Stomach smooth muscle (tissue), 2 donors: ENCODE measurements around the gene CFAP97D2.
A peak's percentile ranks its signal among the peaks of the same experiment; 100 is the strongest.
"Not testable (repeated sequence)": the region's sequence is repeated elsewhere in the genome, so short reads cannot be mapped to it uniquely, and the experiment has no call there.

Experiments
- H3K27ac ChIP-seq: one replicate; pipeline ENCODE4 v1.7.0; 2013; ENCODE audit warnings: mild to moderate bottlenecking, low read length, inconsistent platforms
- H3K27me3 ChIP-seq, 2 donors: one replicate each; pipeline ENCODE4 v1.7.0; 2013; ENCODE audit warnings: low read length in 2 of 2; ENCODE audit not compliant: insufficient read depth in 2 of 2, control insufficient read depth in 1 of 2
- H3K36me3 ChIP-seq, 2 donors: one replicate each; pipeline ENCODE4 v1.7.0; 2013; ENCODE audit warnings: low read length in 2 of 2; ENCODE audit not compliant: control insufficient read depth in 2 of 2, insufficient read depth in 2 of 2
- H3K4me1 ChIP-seq: one replicate; pipeline ENCODE4 v1.7.0; 2013; ENCODE audit warnings: low read length; ENCODE audit not compliant: control insufficient read depth, insufficient read depth
- H3K4me3 ChIP-seq, 2 donors: one replicate each; pipeline ENCODE4 v1.7.0; 2013; ENCODE audit warnings: low read length in 2 of 2
- H3K9ac ChIP-seq, 2 donors: one replicate each; pipeline ENCODE4 v1.7.0; 2013; ENCODE audit warnings: low read length in 2 of 2, mild to moderate bottlenecking in 1 of 2
- H3K9me3 ChIP-seq, 2 donors: one replicate each; pipeline ENCODE4 v1.7.0; 2013; ENCODE audit warnings: low read length in 2 of 2; ENCODE audit not compliant: control insufficient read depth in 2 of 2
- donor health status: healthy.
- donor health status: Pancreatic carcinoma.

Gene CFAP97D2

DNA sequence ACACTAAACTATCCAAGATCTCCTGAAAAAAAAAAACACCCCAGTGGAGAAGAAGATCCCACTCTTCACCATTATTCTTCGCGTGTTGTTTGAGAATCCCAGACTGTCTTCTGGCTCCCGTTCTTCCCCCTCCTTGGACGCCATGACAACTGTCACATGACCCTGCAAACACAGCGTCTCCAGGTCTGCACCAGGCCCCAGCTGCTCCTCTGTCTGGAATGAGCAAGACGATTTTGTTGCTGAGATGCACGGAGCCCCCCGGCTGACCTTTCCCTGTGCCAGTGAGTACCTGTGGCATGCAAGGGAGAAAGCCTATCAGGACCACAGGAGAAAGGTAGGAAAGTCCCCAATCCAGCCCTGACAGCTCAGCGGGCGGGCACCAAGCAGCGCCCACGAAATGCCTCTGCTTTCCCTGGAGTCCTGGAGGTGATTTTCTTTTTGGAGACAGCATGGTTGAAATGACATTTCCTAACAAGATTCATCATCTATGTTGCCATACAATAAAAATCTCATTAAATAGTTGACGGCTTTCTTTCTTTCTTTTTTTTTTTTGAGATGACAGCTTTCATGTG lies at the start of gene CFAP97D2:
Gene CFAP97D2 (plus strand): TSS at position 171 of the 572 bp plus-strand sequence. CDS start 74 bp downstream, at position 245.
- no peak within 1 kb of the TSS for H3K4me3 ChIP-seq
- H3K36me3 ChIP-seq, result no peaks in the 10 kb centered on the region
- no peak within 1 kb of the TSS for H3K27ac ChIP-seq
- H3K9ac ChIP-seq, result no peak within 1 kb of the TSS
- H3K4me1 ChIP-seq, result no peaks in the 10 kb centered on the region
- H3K27me3 ChIP-seq, result peaks cover 0 to 4% of the 10 kb centered on the region in 2 donors
- H3K9me3 ChIP-seq, result no peaks in the 10 kb centered on the region

DNA sequence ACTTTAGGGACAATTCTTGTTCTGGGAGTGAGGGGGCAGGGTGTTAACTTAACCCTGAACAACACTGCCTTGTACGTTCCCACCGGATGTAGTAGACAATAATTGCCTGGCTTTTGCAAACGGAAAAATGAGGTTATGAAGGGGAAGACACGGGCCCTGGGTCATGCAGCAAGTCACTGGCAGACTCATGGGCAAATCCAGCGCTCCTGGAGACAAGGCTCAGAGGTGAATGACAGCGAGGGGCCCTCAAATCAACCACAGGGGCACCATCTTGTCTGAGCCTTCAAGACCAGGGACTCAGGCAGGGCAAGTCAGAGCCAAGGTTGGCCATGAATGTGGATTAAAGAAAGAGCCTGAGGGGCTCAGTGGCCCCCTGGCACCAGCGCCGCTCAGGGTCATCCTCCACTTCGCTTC lies 49.4 kb upstream of the CFAP97D2 start:
- no peak overlapping the region for H3K4me3 ChIP-seq
- no peak overlapping the region for H3K9ac ChIP-seq
- no peaks in the 10 kb centered on the region for H3K9me3 ChIP-seq
- H3K36me3 ChIP-seq, result no peaks in the 10 kb centered on the region
- no peak overlapping the region for H3K27ac ChIP-seq
- peaks cover 57% of the 10 kb centered on the region for H3K4me1 ChIP-seq
- H3K27me3 ChIP-seq, result no peaks in the 10 kb centered on the region

GRCh38 chr13:114130131-114130836 lies 48.8 kb upstream of the CFAP97D2 start:
- H3K4me1 ChIP-seq, result peaks cover 57% of the 10 kb centered on the region
- H3K36me3 ChIP-seq, result no peaks in the 10 kb centered on the region
- H3K4me3 ChIP-seq, result peak overlapping the region; percentile 91 to 96
- H3K9me3 ChIP-seq, result no peaks in the 10 kb centered on the region
- no peaks in the 10 kb centered on the region for H3K27me3 ChIP-seq
- peak overlapping the region; percentile 70 for H3K27ac ChIP-seq
- H3K9ac ChIP-seq, result peak overlapping the region; percentile 69 to 78

DNA sequence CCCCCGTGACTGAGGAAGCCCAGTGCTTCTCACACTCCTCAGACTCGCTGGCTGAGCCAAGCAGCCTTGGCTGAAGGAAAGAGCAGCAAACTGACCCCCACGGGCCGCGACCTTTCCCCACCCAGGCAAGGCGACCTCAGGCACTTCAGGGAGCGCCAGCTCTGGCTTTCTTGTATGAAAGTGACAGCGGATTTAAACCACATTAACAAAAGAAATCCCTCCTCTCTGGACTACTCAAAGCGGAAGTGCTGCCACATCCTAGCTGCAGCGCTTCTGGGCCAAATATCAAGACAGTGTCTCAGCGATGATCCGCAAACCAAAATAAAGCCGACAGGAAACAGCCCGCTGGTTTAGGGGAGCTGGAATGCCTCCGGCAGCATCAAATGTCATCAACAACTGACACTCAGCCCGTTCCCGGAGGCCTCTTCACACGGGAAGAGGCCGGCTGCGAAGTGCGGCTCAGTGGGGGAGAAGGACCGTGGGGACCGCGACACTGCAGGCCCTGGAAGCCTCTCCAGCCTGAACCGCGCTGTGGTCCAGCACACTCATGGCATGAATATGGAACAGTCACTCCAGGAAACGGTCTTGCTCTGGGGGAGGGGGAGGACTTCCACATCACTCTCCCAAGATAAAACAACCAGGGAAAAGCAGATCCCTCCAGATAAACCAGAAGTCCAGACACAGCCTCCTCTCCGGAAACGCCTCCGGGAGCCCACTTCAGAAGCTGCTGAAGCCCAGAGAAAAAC lies 48.0 kb upstream of the CFAP97D2 start:
- H3K27ac ChIP-seq, result peak overlapping the region; percentile 70
- H3K4me1 ChIP-seq, result peaks cover 57% of the 10 kb centered on the region
- no peaks in the 10 kb centered on the region for H3K9me3 ChIP-seq
- H3K9ac ChIP-seq, result peak overlapping the region; percentile 69 to 78
- H3K36me3 ChIP-seq, result no peaks in the 10 kb centered on the region
- peak overlapping the region; percentile 91 to 96 for H3K4me3 ChIP-seq
- H3K27me3 ChIP-seq, result no peaks in the 10 kb centered on the region

DNA sequence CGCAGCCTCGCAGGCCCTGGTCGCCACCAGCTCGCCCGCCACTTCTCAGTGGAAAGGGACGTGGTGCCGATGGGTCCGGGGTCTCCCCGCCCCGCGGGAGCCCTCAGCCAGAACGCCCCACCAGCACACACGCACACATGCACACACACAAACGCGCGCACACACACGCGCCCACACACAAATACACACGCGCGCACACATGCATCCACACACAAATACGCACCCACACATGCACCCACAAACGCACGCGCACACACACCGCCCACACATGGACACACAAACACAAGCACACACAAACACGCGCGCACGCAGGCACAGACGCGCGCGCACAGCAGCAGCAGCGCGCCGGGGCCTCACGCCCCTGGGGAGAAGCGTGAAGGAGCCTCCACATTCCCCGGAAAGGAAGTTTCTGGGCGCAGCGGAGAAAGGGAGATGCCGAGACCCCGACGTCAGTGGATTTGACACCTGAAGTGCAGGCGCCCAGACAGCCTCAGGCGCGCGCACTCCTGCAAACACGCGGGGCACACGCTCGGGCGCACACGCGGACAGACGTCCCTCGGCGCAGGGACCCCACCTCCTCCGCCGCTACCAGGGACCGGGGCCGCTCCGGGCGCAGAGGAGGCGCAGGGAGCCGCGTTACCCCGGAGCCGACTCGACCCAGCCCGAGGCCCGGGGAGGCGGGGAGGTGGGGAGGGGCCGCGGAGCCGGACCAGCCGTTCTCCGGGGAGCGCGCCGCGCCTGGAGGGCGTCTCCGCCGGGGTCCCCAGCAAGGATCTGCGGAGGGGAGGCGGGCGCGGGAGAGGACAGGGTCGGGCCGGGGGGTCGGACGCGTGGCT lies 47.3 kb upstream of the CFAP97D2 start:
- Histone ChIP-seq H3K27ac (peak overlapping the region; percentile 70), H3K4me3 (peak overlapping the region; percentile 91 to 96), H3K27me3 (no peaks in the 10 kb centered on the region), H3K9me3 (no peaks in the 10 kb centered on the region), H3K4me1 (peaks cover 54% of the 10 kb centered on the region), H3K9ac (peak overlapping the region; percentile 69 to 78), H3K36me3 (no peaks in the 10 kb centered on the region)

DNA sequence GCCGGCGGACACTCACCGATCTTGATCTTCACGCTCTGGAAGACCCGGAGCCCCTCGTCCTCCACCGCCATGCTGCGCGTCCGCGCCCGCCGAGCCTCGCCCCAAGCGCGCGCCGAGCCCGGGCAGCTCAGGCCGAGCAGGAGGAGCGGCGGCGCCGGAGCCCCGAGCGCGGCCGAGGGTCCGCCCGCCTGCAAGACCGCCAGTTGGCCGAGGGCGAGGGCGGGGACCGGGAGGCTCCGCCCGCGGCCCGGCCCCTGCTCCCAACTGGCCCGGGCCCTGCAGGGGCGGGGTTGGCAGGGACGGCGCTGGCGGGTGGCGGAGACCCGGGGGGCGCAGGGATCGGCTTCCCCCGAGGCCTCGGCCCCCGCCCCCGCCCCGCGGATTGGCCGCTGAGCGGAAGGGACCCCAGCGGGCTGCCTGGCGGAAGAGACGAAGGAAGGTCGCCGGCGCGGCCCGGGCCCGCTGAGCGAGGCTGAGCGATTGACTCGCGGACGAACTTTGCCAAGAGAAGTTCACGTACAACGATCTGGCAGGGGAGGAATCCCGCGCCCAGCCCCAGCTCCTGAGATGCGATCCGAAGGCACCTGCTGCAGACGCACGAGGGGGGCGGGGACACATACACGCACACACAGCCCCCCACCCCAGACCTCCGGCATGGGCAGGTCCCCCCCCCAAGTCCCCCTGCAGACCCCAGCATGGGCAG lies 46.5 kb upstream of the CFAP97D2 start, which contains the start of gene RASA3:
Gene RASA3 (minus strand): TSS at position 205 of the 703 bp plus-strand sequence. CDS start 134 bp downstream, at position 71.
- Histone ChIP-seq H3K4me3 (peak within 1 kb of the TSS; percentile 91 to 96), H3K27me3 (no peaks in the 10 kb centered on the region), H3K36me3 (no peaks in the 10 kb centered on the region), H3K9ac (peak within 1 kb of the TSS; percentile 69 to 78), H3K9me3 (no peaks in the 10 kb centered on the region), H3K27ac (peak within 1 kb of the TSS; percentile 70), H3K4me1 (peaks cover 47% of the 10 kb centered on the region)

GRCh38 chr13:114133126-114133525 lies 45.9 kb upstream of the CFAP97D2 start:
- not testable (repeated sequence) for H3K27me3 ChIP-seq, H3K27ac ChIP-seq, H3K36me3 ChIP-seq, H3K9ac ChIP-seq, H3K9me3 ChIP-seq, H3K4me3 ChIP-seq
- H3K4me1 ChIP-seq, result peaks cover 41% of the 10 kb centered on the region

- H3K9ac ChIP-seq, H3K36me3 ChIP-seq, H3K9me3 ChIP-seq, H3K4me3 ChIP-seq, H3K27me3 ChIP-seq, H3K27ac ChIP-seq: not testable (repeated sequence)
- H3K4me1 ChIP-seq, result peaks cover 37% of the 10 kb centered on the region
Observed at GRCh38 chr13:114133552-114133951, 45.5 kb upstream of the CFAP97D2 start.

- no peaks in the 10 kb centered on the region for H3K9me3 ChIP-seq
- peaks cover 30% of the 10 kb centered on the region for H3K4me1 ChIP-seq
- no peaks in the 10 kb centered on the region for H3K36me3 ChIP-seq
- H3K27ac ChIP-seq, result no peak overlapping the region
- no peak overlapping the region for H3K4me3 ChIP-seq
- no peak overlapping the region for H3K9ac ChIP-seq
- no peaks in the 10 kb centered on the region for H3K27me3 ChIP-seq
Observed at GRCh38 chr13:114134111-114134943, 44.7 kb upstream of the CFAP97D2 start.
